Measurements from ENCODE around the gene KCNN3.

Gene KCNN3

DNA sequence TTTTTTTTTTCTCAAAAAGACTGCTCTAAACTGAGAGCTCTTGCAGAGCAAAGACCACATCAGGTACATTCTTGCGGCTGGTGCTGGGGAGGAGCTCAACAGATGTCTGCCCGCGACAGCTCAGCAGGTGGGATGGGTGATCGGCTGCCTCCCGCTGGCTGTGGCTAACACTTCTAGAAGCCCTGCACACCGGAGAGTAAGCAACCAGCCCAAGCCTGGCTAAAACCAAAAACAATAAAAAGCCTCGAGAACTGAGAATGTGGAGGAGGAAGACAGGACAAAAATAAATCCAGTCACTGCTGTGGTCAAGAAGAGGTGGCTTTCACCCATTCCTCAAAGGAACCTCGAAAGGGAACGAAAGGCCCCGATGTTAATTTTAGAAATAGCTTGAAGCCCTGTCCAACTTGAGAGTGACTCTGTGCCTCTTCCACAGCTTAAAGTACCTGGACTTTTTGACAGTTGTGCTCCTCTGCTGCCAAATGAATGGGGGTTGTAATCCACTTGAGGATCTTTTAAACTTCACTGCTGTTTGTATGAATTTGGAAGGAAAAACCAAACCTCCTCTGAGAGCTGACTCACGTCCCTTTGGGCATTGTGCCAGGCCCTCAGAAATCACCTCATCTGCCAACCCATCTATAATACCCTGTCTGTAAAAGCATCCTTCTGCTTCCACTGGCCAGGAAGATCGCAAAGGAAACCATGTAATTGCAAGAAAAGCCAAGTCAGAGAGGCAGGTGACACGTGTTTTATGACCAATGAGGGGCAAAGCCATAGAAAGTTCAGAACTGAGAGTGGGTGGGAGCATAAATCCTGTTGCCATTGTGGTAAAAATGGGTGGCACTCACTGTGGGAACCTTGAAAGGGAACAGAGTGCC, 78.6 kb downstream of the KCNN3 start:
- H3K36me3 ChIP-seq (ENCODE audit: control insufficient read depth in 2 of 2, insufficient read depth in 1 of 2, low read length in 2 of 2): no peaks in the 10 kb centered on the region
- H3K9me3 ChIP-seq (ENCODE audit: control insufficient read depth, insufficient read depth, low read depth, low read length): no peaks in the 10 kb centered on the region
- peaks cover 7% of the 10 kb centered on the region for H3K4me1 ChIP-seq (ENCODE audit: control insufficient read depth, insufficient read depth, low read length)
- H3K27ac ChIP-seq (ENCODE audit: extremely low read depth, low read depth, low read length): no peak overlapping the region
- no peak overlapping the region for H3K4me3 ChIP-seq (ENCODE audit: low read depth, low read length)
- POLR2A ChIA-PET: interaction anchor here (1.2 kb wide), 1 partner anchor 45 kb away, joined by 3 read pairs; no protein-coding TSS in a partner anchor
- CTCF ChIA-PET: interaction anchor here (0.6 to 1.1 kb wide), 4 partner anchors 21 to 251 kb away, joined by 3 read pairs; no protein-coding TSS in a partner anchor
- peak; percentile 86 for TF ChIP-seq SCRT1 (tag by site-specific recombination; IDR thresholded peaks at IDR 0.05; ENCODE audit: borderline replicate concordance)
- TF ChIP-seq, protein P1, sequence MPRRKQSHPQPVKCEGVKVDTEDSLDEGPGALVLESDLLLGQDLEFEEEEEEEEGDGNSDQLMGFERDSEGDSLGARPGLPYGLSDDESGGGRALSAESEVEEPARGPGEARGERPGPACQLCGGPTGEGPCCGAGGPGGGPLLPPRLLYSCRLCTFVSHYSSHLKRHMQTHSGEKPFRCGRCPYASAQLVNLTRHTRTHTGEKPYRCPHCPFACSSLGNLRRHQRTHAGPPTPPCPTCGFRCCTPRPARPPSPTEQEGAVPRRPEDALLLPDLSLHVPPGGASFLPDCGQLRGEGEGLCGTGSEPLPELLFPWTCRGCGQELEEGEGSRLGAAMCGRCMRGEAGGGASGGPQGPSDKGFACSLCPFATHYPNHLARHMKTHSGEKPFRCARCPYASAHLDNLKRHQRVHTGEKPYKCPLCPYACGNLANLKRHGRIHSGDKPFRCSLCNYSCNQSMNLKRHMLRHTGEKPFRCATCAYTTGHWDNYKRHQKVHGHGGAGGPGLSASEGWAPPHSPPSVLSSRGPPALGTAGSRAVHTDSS (tag by site-specific recombination; IDR thresholded peaks at IDR 0.05): no peak
- TF ChIP-seq ZNF473 (tag by site-specific recombination; IDR thresholded peaks at IDR 0.05): no peak
- no peak for TF ChIP-seq ZNF391 (tag by site-specific recombination; IDR thresholded peaks at IDR 0.05; ENCODE audit: borderline replicate concordance, low read depth)
- no peak for TF ChIP-seq ZBTB21 (tag by site-specific recombination; IDR thresholded peaks at IDR 0.05)
- TF ChIP-seq ZIC2 (tag by site-specific recombination; IDR thresholded peaks at IDR 0.05): peak; percentile 84
- TF ChIP-seq ZFHX2 (tag by site-specific recombination; conservative IDR thresholded peaks at IDR 0.05): peak; percentile 37; the same call in 1 of the 2 replicates
- peak; percentile 93 for TF ChIP-seq SCRT2 (tag by site-specific recombination; IDR thresholded peaks at IDR 0.05)
- TF ChIP-seq ZNF19 (tag by site-specific recombination; IDR thresholded peaks at IDR 0.05; ENCODE audit: low read depth): no peak
- TF ChIP-seq, protein P2, sequence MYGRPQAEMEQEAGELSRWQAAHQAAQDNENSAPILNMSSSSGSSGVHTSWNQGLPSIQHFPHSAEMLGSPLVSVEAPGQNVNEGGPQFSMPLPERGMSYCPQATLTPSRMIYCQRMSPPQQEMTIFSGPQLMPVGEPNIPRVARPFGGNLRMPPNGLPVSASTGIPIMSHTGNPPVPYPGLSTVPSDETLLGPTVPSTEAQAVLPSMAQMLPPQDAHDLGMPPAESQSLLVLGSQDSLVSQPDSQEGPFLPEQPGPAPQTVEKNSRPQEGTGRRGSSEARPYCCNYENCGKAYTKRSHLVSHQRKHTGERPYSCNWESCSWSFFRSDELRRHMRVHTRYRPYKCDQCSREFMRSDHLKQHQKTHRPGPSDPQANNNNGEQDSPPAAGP (tag by site-specific recombination; IDR thresholded peaks at IDR 0.05): no peak
- TF ChIP-seq, protein P3, sequence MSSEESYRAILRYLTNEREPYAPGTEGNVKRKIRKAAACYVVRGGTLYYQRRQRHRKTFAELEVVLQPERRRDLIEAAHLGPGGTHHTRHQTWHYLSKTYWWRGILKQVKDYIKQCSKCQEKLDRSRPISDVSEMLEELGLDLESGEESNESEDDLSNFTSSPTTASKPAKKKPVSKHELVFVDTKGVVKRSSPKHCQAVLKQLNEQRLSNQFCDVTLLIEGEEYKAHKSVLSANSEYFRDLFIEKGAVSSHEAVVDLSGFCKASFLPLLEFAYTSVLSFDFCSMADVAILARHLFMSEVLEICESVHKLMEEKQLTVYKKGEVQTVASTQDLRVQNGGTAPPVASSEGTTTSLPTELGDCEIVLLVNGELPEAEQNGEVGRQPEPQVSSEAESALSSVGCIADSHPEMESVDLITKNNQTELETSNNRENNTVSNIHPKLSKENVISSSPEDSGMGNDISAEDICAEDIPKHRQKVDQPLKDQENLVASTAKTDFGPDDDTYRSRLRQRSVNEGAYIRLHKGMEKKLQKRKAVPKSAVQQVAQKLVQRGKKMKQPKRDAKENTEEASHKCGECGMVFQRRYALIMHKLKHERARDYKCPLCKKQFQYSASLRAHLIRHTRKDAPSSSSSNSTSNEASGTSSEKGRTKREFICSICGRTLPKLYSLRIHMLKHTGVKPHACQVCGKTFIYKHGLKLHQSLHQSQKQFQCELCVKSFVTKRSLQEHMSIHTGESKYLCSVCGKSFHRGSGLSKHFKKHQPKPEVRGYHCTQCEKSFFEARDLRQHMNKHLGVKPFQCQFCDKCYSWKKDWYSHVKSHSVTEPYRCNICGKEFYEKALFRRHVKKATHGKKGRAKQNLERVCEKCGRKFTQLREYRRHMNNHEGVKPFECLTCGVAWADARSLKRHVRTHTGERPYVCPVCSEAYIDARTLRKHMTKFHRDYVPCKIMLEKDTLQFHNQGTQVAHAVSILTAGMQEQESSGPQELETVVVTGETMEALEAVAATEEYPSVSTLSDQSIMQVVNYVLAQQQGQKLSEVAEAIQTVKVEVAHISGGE (tag by site-specific recombination; conservative IDR thresholded peaks at IDR 0.05; ENCODE audit: low read depth): no peak
- TF ChIP-seq ZNF24 (tag by site-specific recombination; IDR thresholded peaks at IDR 0.05): no peak
- TF ChIP-seq, protein P4, sequence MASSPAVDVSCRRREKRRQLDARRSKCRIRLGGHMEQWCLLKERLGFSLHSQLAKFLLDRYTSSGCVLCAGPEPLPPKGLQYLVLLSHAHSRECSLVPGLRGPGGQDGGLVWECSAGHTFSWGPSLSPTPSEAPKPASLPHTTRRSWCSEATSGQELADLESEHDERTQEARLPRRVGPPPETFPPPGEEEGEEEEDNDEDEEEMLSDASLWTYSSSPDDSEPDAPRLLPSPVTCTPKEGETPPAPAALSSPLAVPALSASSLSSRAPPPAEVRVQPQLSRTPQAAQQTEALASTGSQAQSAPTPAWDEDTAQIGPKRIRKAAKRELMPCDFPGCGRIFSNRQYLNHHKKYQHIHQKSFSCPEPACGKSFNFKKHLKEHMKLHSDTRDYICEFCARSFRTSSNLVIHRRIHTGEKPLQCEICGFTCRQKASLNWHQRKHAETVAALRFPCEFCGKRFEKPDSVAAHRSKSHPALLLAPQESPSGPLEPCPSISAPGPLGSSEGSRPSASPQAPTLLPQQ (tag by site-specific recombination; IDR thresholded peaks at IDR 0.05): no peak
- TF ChIP-seq, protein P5, sequence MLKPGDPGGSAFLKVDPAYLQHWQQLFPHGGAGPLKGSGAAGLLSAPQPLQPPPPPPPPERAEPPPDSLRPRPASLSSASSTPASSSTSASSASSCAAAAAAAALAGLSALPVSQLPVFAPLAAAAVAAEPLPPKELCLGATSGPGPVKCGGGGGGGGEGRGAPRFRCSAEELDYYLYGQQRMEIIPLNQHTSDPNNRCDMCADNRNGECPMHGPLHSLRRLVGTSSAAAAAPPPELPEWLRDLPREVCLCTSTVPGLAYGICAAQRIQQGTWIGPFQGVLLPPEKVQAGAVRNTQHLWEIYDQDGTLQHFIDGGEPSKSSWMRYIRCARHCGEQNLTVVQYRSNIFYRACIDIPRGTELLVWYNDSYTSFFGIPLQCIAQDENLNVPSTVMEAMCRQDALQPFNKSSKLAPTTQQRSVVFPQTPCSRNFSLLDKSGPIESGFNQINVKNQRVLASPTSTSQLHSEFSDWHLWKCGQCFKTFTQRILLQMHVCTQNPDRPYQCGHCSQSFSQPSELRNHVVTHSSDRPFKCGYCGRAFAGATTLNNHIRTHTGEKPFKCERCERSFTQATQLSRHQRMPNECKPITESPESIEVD (tag by site-specific recombination; IDR thresholded peaks at IDR 0.05): peak; percentile 56
- TF ChIP-seq ZNF302 (tag by site-specific recombination; IDR thresholded peaks at IDR 0.05; ENCODE audit: low read depth): no peak
- TF ChIP-seq ZNF184 (tag by site-specific recombination; IDR thresholded peaks at IDR 0.05): 0 out of 2 replicates have a peak, but pooled peaks have one; percentile 9
- TF ChIP-seq ZBTB17 (tag by site-specific recombination; IDR thresholded peaks at IDR 0.05): no peak
- peak; percentile 53; the same call in 1 of the 2 replicates for TF ChIP-seq SP7 (tag by site-specific recombination; IDR thresholded peaks at IDR 0.05)
- 0 out of 2 replicates have a peak, but pooled peaks have one; percentile 38 for TF ChIP-seq ZNF335 (tag by site-specific recombination; conservative IDR thresholded peaks at IDR 0.05)
- TF ChIP-seq, protein P6, sequence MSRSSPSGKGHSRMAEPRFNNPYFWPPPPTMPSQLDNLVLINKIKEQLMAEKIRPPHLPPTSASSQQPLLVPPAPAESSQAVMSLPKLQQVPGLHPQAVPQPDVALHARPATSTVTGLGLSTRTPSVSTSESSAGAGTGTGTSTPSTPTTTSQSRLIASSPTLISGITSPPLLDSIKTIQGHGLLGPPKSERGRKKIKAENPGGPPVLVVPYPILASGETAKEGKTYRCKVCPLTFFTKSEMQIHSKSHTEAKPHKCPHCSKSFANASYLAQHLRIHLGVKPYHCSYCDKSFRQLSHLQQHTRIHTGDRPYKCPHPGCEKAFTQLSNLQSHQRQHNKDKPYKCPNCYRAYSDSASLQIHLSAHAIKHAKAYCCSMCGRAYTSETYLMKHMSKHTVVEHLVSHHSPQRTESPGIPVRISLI (tag by site-specific recombination; IDR thresholded peaks at IDR 0.05): 0 out of 2 replicates have a peak, but pooled peaks have one; percentile 41
- TF ChIP-seq, protein P7, sequence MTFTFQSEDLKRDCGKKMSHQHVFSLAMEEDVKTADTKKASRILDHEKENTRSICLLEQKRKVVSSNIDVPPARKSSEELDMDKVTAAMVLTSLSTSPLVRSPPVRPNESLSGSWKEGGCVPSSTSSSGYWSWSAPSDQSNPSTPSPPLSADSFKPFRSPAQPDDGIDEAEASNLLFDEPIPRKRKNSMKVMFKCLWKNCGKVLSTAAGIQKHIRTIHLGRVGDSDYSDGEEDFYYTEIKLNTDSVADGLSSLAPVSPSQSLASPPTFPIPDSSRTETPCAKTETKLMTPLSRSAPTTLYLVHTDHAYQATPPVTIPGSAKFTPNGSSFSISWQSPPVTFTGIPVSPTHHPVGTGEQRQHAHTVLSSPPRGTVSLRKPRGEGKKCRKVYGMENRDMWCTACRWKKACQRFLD (tag by site-specific recombination; IDR thresholded peaks at IDR 0.05): no peak
- TF ChIP-seq ZNF660 (tag by site-specific recombination; IDR thresholded peaks at IDR 0.05): peak; percentile 85
- TF ChIP-seq YY1 (tag by site-specific recombination; IDR thresholded peaks at IDR 0.05): no peak
- 0 out of 2 replicates have a peak, but pooled peaks have one; percentile 18 for TF ChIP-seq ZFP69B (tag by site-specific recombination; IDR thresholded peaks at IDR 0.05)
- peak; percentile 53 for TF ChIP-seq GLIS1 (tag by site-specific recombination; IDR thresholded peaks at IDR 0.05)
